Measurements from ENCODE around the gene PF4V1.

PF4V1 gene

GRCh38 chr4:73844345-73844744 lies 8.8 kb upstream of the PF4V1 start:
- TF ChIP-seq EZH2phosphoT487 (IDR thresholded peaks at IDR 0.05; ENCODE audit: low read depth): no peak
- TF ChIP-seq CTCF (IDR thresholded peaks at IDR 0.05; ENCODE audit: low read depth, low read length): no peak
- no peaks in the 10 kb centered on the region for H3K9me3 ChIP-seq (ENCODE audit: insufficient read depth, low read length)
- H3K79me2 ChIP-seq (ENCODE audit: low read length): no peaks in the 10 kb centered on the region
- H3K4me1 ChIP-seq (ENCODE audit: low read length): no peaks in the 10 kb centered on the region
- no peak overlapping the region for H3K4me2 ChIP-seq (ENCODE audit: low read length)
- H3K27ac ChIP-seq (ENCODE audit: low read length): no peak overlapping the region
- H3K4me3 ChIP-seq (ENCODE audit: low read length): no peak overlapping the region
- no peak overlapping the region for H3K9ac ChIP-seq (ENCODE audit: low read length)
- no peak overlapping the region for H2AFZ ChIP-seq (ENCODE audit: low read depth, low read length)
- no peaks in the 10 kb centered on the region for H3K36me3 ChIP-seq (replicated peaks; ENCODE audit: low read depth, low read length)
- no peaks in the 10 kb centered on the region for H3K27me3 ChIP-seq (ENCODE audit: low read depth, low read length)
- no peaks in the 10 kb centered on the region for H4K20me1 ChIP-seq (ENCODE audit: insufficient read depth, low read length)

DNA sequence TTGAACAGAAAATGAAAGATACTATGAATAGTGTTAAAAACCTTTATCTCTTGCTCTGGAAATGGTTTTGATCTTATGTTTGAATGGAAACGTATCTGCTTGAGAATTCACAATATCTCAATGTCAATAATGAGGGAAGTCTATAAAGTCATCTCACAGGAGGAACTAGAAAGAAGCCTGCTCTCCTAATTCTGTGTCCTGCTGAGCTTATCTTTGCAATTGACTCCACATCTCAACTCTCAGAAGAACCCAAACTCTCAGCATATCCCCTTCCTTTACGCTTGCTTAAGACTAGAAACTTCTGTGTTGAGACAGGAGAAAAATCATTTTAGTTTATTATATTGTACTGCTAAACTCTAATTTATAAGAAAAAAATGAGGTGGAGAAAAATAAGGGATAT lies 8.3 kb upstream of the PF4V1 start:
- Histone ChIP-seq H3K27ac (ENCODE audit: low read length) (no peak overlapping the region), H3K9me3 (ENCODE audit: insufficient read depth, low read length) (no peaks in the 10 kb centered on the region), H3K4me2 (ENCODE audit: low read length) (no peak overlapping the region), H3K27me3 (ENCODE audit: low read depth, low read length) (no peaks in the 10 kb centered on the region), H3K4me1 (ENCODE audit: low read length) (no peaks in the 10 kb centered on the region), H3K79me2 (ENCODE audit: low read length) (no peaks in the 10 kb centered on the region), H3K4me3 (ENCODE audit: low read length) (no peak overlapping the region), H4K20me1 (ENCODE audit: insufficient read depth, low read length) (no peaks in the 10 kb centered on the region), H3K36me3 (replicated peaks; ENCODE audit: low read depth, low read length) (no peaks in the 10 kb centered on the region), H2AFZ (ENCODE audit: low read depth, low read length) (no peak overlapping the region), H3K9ac (ENCODE audit: low read length) (no peak overlapping the region)
- TF ChIP-seq EZH2phosphoT487 (IDR thresholded peaks at IDR 0.05; ENCODE audit: low read depth) (no peak), CTCF (IDR thresholded peaks at IDR 0.05; ENCODE audit: low read depth, low read length) (no peak)

GRCh38 chr4:73847526-73848182 lies 5.4 kb upstream of the PF4V1 start:
- H3K79me2 ChIP-seq (ENCODE audit: low read length): no peaks in the 10 kb centered on the region
- H3K27me3 ChIP-seq (ENCODE audit: low read depth, low read length): no peaks in the 10 kb centered on the region
- no peaks in the 10 kb centered on the region for H3K9me3 ChIP-seq (ENCODE audit: insufficient read depth, low read length)
- H3K36me3 ChIP-seq (replicated peaks; ENCODE audit: low read depth, low read length): no peaks in the 10 kb centered on the region
- no peaks in the 10 kb centered on the region for H4K20me1 ChIP-seq (ENCODE audit: insufficient read depth, low read length)
- no peak overlapping the region for H3K4me3 ChIP-seq (ENCODE audit: low read length)
- H3K4me2 ChIP-seq (ENCODE audit: low read length): no peak overlapping the region
- no peak overlapping the region for H2AFZ ChIP-seq (ENCODE audit: low read depth, low read length)
- no peaks in the 10 kb centered on the region for H3K4me1 ChIP-seq (ENCODE audit: low read length)
- TF ChIP-seq CTCF (IDR thresholded peaks at IDR 0.05; ENCODE audit: low read depth, low read length): no peak
- no peak for TF ChIP-seq EZH2phosphoT487 (IDR thresholded peaks at IDR 0.05; ENCODE audit: low read depth)
- no peak overlapping the region for H3K9ac ChIP-seq (ENCODE audit: low read length)
- H3K27ac ChIP-seq (ENCODE audit: low read length): no peak overlapping the region

- Histone ChIP-seq H4K20me1 (ENCODE audit: insufficient read depth, low read length) (no peaks in the 10 kb centered on the region), H3K27ac (ENCODE audit: low read length) (no peak overlapping the region), H2AFZ (ENCODE audit: low read depth, low read length) (no peak overlapping the region), H3K4me3 (ENCODE audit: low read length) (no peak overlapping the region), H3K9ac (ENCODE audit: low read length) (no peak overlapping the region), H3K4me2 (ENCODE audit: low read length) (no peak overlapping the region), H3K27me3 (ENCODE audit: low read depth, low read length) (no peaks in the 10 kb centered on the region), H3K9me3 (ENCODE audit: insufficient read depth, low read length) (no peaks in the 10 kb centered on the region), H3K79me2 (ENCODE audit: low read length) (no peaks in the 10 kb centered on the region), H3K36me3 (replicated peaks; ENCODE audit: low read depth, low read length) (no peaks in the 10 kb centered on the region), H3K4me1 (ENCODE audit: low read length) (no peaks in the 10 kb centered on the region)
- TF ChIP-seq CTCF (IDR thresholded peaks at IDR 0.05; ENCODE audit: low read depth, low read length) (no peak), EZH2phosphoT487 (IDR thresholded peaks at IDR 0.05; ENCODE audit: low read depth) (no peak)
Measured at GRCh38 chr4:73848183-73848777, 4.8 kb upstream of the PF4V1 start.
